GM10248 (cell line): ENCODE data around the gene MCM10.

Source experiments
- CTCF ChIA-PET: fragments of 300-600 bp; sonication (Branson Sonifier 250); formaldehyde crosslinking; extraction: SDS; loops from one replicate; lab custom pipeline; 2021; ENCODE audit warnings: antibody characterized with exemption; lab: Yijun Ruan, JAX
- POLR2A ChIA-PET: fragments of 350-650 bp; sonication (Branson Sonifier 250); formaldehyde crosslinking; extraction: SDS; loops from one replicate; lab custom pipeline; 2020; ENCODE audit warnings: antibody characterized with exemption; lab: Yijun Ruan, JAX
- DNase-seq: peaks from one replicate; pipeline ENCODE4 v3.0.0; 2012; ENCODE audit errors: extremely low spot score
- CTCF ChIP-seq: IDR thresholded peaks from 2 replicates; pipeline ENCODE4 v1.5.1; 2012; ENCODE audit warnings: mild to moderate bottlenecking, low read depth; ENCODE audit errors: extremely low read depth, missing control alignments, control extremely low read depth

MCM10 gene

GRCh38 chr10:13222151-13222550 is 60.8 kb downstream of the MCM10 start:
- no peak for TF ChIP-seq CTCF
- CTCF ChIA-PET = no interaction called here
- POLR2A ChIA-PET = no interaction called here
- no peak for DNase-seq

DNA sequence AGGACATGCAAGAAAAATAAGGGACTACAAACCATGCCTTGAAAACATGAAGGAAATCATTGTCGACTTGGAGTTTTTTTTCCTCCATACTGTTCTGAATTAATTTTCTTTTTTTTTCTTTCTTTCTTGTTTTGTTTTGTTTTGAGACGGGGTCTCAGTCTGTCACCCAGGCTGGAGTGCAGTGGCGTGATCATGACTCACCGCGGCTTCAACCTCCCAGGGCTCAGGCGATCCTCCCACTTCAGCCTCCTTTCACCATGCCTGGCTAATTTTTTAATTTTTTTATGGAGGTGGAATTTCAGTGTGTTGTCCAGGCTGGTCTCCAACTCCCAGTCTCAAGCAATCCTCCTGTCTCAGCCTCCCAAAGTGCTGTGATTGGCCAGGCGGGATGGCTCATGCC is 61.2 kb downstream of the MCM10 start:
- no peak for DNase-seq
- ChIA-PET CTCF (no interaction called here), POLR2A (no interaction called here)
- TF ChIP-seq CTCF = no peak

- TF ChIP-seq CTCF = no peak
- ChIA-PET CTCF (no interaction called here), POLR2A (no interaction called here)
- no peak for DNase-seq
Measured at GRCh38 chr10:13223241-13223640, 61.9 kb downstream of the MCM10 start.

GRCh38 chr10:13224210-13224995 is 63.0 kb downstream of the MCM10 start:
- ChIA-PET CTCF (interaction anchor here (1.1 to 1.8 kb wide), 2 partner anchors 78 to 148 kb away, joined by 3 to 4 read pairs; no protein-coding TSS in a partner anchor), POLR2A (no interaction called here)
- DNase-seq = no peak
- TF ChIP-seq CTCF = no peak

GRCh38 chr10:13225601-13226000 is 64.2 kb downstream of the MCM10 start:
- ChIA-PET POLR2A (no interaction called here), CTCF (interaction anchor here (1.8 kb wide), 1 partner anchor 77 kb away, joined by 4 read pairs; no protein-coding TSS in a partner anchor)
- no peak for DNase-seq
- TF ChIP-seq CTCF = no peak

GRCh38 chr10:13227031-13227430 is 65.7 kb downstream of the MCM10 start:
- POLR2A ChIA-PET = no interaction called here
- no peak for TF ChIP-seq CTCF
- CTCF ChIA-PET = no interaction called here
- DNase-seq = no peak
